ENCODE measurements around the gene ADGRV1.

DNA sequence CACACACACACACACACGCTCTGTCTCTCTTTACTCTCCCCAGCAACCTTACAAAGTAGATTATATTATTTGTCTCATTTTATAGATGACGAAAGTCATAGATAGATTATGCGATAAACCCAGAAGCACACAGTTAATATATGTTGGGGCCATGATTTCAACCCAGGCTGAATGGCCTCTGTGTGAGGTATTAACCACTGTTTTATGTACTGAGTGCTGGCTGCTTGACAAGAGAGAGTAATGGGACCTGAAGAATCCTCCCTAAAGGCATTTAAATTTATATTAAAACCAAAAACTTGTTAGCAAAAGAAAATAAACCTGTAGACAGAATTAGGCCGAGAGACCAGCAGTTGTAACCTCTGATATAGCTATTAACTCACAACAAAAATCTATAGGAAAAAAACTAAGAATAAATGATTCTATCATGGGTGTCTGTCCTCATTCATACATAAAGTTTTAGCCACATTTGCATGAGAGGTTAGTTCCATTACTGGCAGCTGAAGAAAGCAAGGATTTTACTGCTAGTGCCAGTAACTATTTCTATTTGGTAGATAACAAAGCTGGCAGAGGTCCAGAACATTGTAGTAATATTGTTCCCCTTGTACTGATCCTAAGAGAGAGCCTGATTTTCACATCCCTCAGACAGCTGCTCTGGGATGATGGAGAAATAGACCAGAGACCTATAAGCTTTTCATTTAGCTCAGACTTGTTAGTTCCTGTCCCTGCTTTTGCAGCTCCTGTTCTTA lies 250.9 kb downstream of the ADGRV1 start:
- TF ChIP-seq, protein P1, sequence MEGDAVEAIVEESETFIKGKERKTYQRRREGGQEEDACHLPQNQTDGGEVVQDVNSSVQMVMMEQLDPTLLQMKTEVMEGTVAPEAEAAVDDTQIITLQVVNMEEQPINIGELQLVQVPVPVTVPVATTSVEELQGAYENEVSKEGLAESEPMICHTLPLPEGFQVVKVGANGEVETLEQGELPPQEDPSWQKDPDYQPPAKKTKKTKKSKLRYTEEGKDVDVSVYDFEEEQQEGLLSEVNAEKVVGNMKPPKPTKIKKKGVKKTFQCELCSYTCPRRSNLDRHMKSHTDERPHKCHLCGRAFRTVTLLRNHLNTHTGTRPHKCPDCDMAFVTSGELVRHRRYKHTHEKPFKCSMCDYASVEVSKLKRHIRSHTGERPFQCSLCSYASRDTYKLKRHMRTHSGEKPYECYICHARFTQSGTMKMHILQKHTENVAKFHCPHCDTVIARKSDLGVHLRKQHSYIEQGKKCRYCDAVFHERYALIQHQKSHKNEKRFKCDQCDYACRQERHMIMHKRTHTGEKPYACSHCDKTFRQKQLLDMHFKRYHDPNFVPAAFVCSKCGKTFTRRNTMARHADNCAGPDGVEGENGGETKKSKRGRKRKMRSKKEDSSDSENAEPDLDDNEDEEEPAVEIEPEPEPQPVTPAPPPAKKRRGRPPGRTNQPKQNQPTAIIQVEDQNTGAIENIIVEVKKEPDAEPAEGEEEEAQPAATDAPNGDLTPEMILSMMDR (IDR thresholded peaks at IDR 0.05): no peak
- TF ChIP-seq POLR2A (IDR thresholded peaks at IDR 0.05): no peak

Measured in prostate gland (tissue), 2 donors.